ENCODE measurements around the gene ELMOD1. TPM values are rescaled to one million over a fixed set of nuclear protein-coding genes. Genes with fewer than 3 reads are reported as not detected.

The ELMOD1 gene
- total RNA-seq, 2 experiments from 2014 or later = not detected

DNA sequence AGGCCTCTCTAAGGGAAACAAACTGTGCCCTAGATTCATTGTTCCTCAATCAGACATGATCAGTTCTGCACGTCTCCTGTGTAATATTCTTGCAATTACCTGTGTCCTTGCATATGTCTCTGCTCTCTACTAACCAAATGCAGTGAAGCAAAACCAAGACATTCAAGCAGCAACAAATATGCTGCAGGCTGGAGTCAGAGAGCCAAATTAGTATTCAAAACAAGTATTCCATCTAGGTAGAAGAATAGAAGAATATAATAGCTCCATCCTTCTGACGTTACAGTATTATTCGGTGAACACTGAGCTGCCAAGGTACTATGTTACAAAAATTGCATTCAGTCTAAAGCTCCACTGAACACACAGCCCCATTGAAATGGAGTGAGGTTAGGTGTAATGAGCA is 69.1 kb downstream of the ELMOD1 start:
- ChIA-PET POLR2A (no interaction called here), CTCF (no interaction called here)
- TF ChIP-seq, protein P1, sequence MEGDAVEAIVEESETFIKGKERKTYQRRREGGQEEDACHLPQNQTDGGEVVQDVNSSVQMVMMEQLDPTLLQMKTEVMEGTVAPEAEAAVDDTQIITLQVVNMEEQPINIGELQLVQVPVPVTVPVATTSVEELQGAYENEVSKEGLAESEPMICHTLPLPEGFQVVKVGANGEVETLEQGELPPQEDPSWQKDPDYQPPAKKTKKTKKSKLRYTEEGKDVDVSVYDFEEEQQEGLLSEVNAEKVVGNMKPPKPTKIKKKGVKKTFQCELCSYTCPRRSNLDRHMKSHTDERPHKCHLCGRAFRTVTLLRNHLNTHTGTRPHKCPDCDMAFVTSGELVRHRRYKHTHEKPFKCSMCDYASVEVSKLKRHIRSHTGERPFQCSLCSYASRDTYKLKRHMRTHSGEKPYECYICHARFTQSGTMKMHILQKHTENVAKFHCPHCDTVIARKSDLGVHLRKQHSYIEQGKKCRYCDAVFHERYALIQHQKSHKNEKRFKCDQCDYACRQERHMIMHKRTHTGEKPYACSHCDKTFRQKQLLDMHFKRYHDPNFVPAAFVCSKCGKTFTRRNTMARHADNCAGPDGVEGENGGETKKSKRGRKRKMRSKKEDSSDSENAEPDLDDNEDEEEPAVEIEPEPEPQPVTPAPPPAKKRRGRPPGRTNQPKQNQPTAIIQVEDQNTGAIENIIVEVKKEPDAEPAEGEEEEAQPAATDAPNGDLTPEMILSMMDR (IDR thresholded peaks at IDR 0.05) = no peak
- ATAC-seq (ENCODE audit: poor library complexity) (no peak), DNase-seq (no peak)
- Histone ChIP-seq H3K9me3 (ENCODE audit: control insufficient read depth in 1 of 2, insufficient read depth in 1 of 2, low read length in 2 of 2) (no peaks in the 10 kb centered on the region), H3K27me3 (ENCODE audit: control insufficient read depth in 1 of 2, insufficient read depth in 2 of 2, low read length in 2 of 2) (peaks cover 0 to 4% of the 10 kb centered on the region in 2 experiments), H3K36me3 (ENCODE audit: insufficient read depth, low read length) (no peaks in the 10 kb centered on the region), H3K4me3 (ENCODE audit: low read length) (no peak overlapping the region), H3K4me1 (ENCODE audit: insufficient read depth, low read length) (no peaks in the 10 kb centered on the region), H3K27ac (ENCODE audit: low read depth in 1 of 2, low read length in 2 of 2) (no peak overlapping the region)
- peaks cover 26% of the 10 kb centered on the region for H3K27me3 Mint-ChIP-seq
- H3K4me3 Mint-ChIP-seq = no peak overlapping the region
- no peak overlapping the region for H3K27ac Mint-ChIP-seq
- H3K9me3 Mint-ChIP-seq = no peaks in the 10 kb centered on the region
- intact Hi-C loops (cut with DNase I, micrococcal nuclease) = no loop called here
- no peaks in the 10 kb centered on the region for H3K36me3 Mint-ChIP-seq (ENCODE audit: low read depth)
- H3K4me1 Mint-ChIP-seq (ENCODE audit: low read depth) = no peaks in the 10 kb centered on the region

DNA sequence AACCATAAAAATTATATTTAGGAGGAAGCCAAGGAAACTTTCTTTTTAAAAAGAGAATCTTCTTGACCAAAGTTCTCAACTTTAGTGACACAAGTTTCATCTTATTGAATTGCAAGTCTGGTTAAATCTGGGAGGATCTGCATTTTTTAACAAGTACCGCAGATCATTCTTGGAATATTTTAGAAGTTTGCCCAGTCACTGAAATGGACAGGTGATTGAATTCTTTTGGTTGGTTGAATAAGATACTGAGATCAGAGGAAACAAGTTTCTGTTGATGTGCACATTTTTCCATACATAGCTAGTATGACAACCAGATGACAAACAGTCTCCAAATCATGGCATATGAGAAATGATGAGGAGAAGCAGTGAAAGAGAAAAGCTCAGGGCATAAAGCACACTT is 70.7 kb downstream of the ELMOD1 start:
- Histone ChIP-seq H3K27me3 (ENCODE audit: control insufficient read depth in 1 of 2, insufficient read depth in 2 of 2, low read length in 2 of 2) (no peaks in the 10 kb centered on the region), H3K9me3 (ENCODE audit: control insufficient read depth in 1 of 2, insufficient read depth in 1 of 2, low read length in 2 of 2) (no peaks in the 10 kb centered on the region), H3K36me3 (ENCODE audit: insufficient read depth, low read length) (no peaks in the 10 kb centered on the region), H3K27ac (ENCODE audit: low read depth in 1 of 2, low read length in 2 of 2) (no peak overlapping the region), H3K4me1 (ENCODE audit: insufficient read depth, low read length) (no peaks in the 10 kb centered on the region), H3K4me3 (ENCODE audit: low read length) (no peak overlapping the region)
- CTCF ChIA-PET = interaction anchor here (1.2 kb wide), 1 partner anchor 12 kb away, joined by 3 read pairs; no protein-coding TSS in a partner anchor
- no peak for DNase-seq
- Mint-ChIP-seq H3K27me3 (peaks cover 24% of the 10 kb centered on the region), H3K9me3 (no peaks in the 10 kb centered on the region), H3K4me1 (ENCODE audit: low read depth) (no peaks in the 10 kb centered on the region), H3K27ac (no peak overlapping the region), H3K4me3 (no peak overlapping the region), H3K36me3 (ENCODE audit: low read depth) (no peaks in the 10 kb centered on the region)
- POLR2A ChIA-PET = no interaction called here
- ATAC-seq (ENCODE audit: poor library complexity) = no peak
- intact Hi-C loops (cut with DNase I, micrococcal nuclease) = no loop called here
- TF ChIP-seq, protein P1 (IDR thresholded peaks at IDR 0.05) = no peak

DNA sequence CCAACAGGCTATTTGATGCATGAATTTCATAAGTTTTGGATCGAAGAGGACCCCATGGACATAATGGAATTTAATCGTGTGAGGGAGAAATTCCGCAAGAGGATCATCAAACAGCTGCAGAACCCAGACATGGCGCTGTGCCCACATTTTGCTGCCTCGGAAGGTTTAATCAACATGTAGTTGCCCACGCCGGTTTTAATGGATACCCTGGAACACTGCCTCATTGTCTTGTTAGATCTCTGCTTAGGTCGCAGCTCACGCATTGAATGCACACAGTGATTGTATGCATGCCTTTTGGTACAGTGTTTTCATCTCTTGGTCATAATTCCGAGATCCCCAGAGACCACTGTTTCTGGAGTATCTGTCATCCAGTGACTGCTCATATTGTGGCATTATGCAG is 74.1 kb downstream of the ELMOD1 start:
- Mint-ChIP-seq H3K36me3 (ENCODE audit: low read depth) (no peaks in the 10 kb centered on the region), H3K27ac (no peak overlapping the region), H3K4me1 (ENCODE audit: low read depth) (no peaks in the 10 kb centered on the region), H3K27me3 (peaks cover 33% of the 10 kb centered on the region), H3K4me3 (no peak overlapping the region), H3K9me3 (no peaks in the 10 kb centered on the region)
- TF ChIP-seq, protein P1 (IDR thresholded peaks at IDR 0.05) = no peak
- POLR2A ChIA-PET = interaction anchor here (0.5 kb wide), 1 partner anchor 27 kb away, joined by 3 read pairs; no protein-coding TSS in a partner anchor
- ATAC-seq (ENCODE audit: poor library complexity) = no peak
- Histone ChIP-seq H3K4me1 (ENCODE audit: insufficient read depth, low read length) (no peaks in the 10 kb centered on the region), H3K9me3 (ENCODE audit: control insufficient read depth in 1 of 2, insufficient read depth in 1 of 2, low read length in 2 of 2) (no peaks in the 10 kb centered on the region), H3K27ac (ENCODE audit: low read depth in 1 of 2, low read length in 2 of 2) (no peak overlapping the region), H3K36me3 (ENCODE audit: insufficient read depth, low read length) (no peaks in the 10 kb centered on the region), H3K27me3 (ENCODE audit: control insufficient read depth in 1 of 2, insufficient read depth in 2 of 2, low read length in 2 of 2) (no peaks in the 10 kb centered on the region), H3K4me3 (ENCODE audit: low read length) (no peak overlapping the region)
- DNase-seq = no peak
- CTCF ChIA-PET = no interaction called here
- intact Hi-C loops (cut with DNase I, micrococcal nuclease) = no loop called here

Data from CD4-positive, alpha-beta T cell (primary cell).